Keratinocyte (primary cell): ENCODE results near the gene DLGAP1. TPM values are rescaled to one million over a fixed set of nuclear protein-coding genes. Genes with fewer than 3 reads are reported as not detected.

Experiments used
- DNase-seq: peaks from one replicate; pipeline ENCODE4 v3.0.0-alpha.2; 2011; ENCODE audit warnings: low read depth, missing footprints, low spot score
- FAIRE-seq: peaks from 2 replicates; lab custom pipeline; 2011; peaks lifted over from hg19 to GRCh38; lab: Jason Lieb, UNC
- H2AFZ ChIP-seq: 2 replicates; pipeline ENCODE4 v1.6.0; 2012; ENCODE audit warnings: low read length, control low read depth, inconsistent platforms; ENCODE audit not compliant: control insufficient read depth
- H3K27ac ChIP-seq: 2 replicates; pipeline ENCODE4 v1.5.1; 2011; ENCODE audit warnings: low read length; ENCODE audit not compliant: control insufficient read depth, insufficient read depth
- H3K27me3 ChIP-seq: 3 replicates; pipeline ENCODE4 v1.6.0; 2011; ENCODE audit warnings: low read length; ENCODE audit not compliant: control insufficient read depth, insufficient read depth; ENCODE audit errors: extremely low read depth
- H3K36me3 ChIP-seq, 2 experiments: 2 replicates in 1 of 2; 3 replicates in 1 of 2; pipeline ENCODE4 v1.5.1; 2011; ENCODE audit warnings: low read length in 2 of 2, mild to moderate bottlenecking in 1 of 2; ENCODE audit not compliant: control insufficient read depth in 2 of 2, insufficient read depth in 2 of 2; ENCODE audit errors: extremely low read depth in 1 of 2
- H3K4me1 ChIP-seq: 3 replicates; pipeline ENCODE4 v1.5.1; 2011; ENCODE audit warnings: low read length; ENCODE audit not compliant: control insufficient read depth, insufficient read depth; ENCODE audit errors: extremely low read depth
- H3K4me2 ChIP-seq: 3 replicates; pipeline ENCODE4 v1.6.0; 2011; ENCODE audit warnings: low read depth, low read length; ENCODE audit not compliant: control insufficient read depth, insufficient read depth; ENCODE audit errors: extremely low read depth
- H3K4me3 ChIP-seq, 3 experiments: fragments of 200-600 bp in 1 of 3; sonication (generic) in 1 of 3; 2 replicates in 2 of 3; 3 replicates in 1 of 3; pipeline ENCODE4 v1.5.1; 2011 to 2016; ENCODE audit warnings: low read length in 3 of 3, mild to moderate bottlenecking in 3 of 3, control low read depth in 2 of 3, inconsistent platforms in 1 of 3, low read depth in 1 of 3, mixed read lengths in 1 of 3, mixed run types in 1 of 3, moderate library complexity in 1 of 3; ENCODE audit not compliant: control insufficient read depth in 2 of 3, insufficient read depth in 2 of 3; ENCODE audit errors: extremely low read depth in 1 of 3
- H3K79me2 ChIP-seq: 2 replicates; pipeline ENCODE4 v1.6.0; 2012; ENCODE audit warnings: low read length; ENCODE audit not compliant: control insufficient read depth, insufficient read depth
- H3K9ac ChIP-seq: 3 replicates; pipeline ENCODE4 v1.6.0; 2011; ENCODE audit warnings: low read length; ENCODE audit not compliant: control insufficient read depth, insufficient read depth; ENCODE audit errors: extremely low read depth
- H3K9me1 ChIP-seq: 3 replicates; pipeline ENCODE4 v1.6.0; 2011; ENCODE audit warnings: low read length; ENCODE audit not compliant: control insufficient read depth, insufficient read depth; ENCODE audit errors: extremely low read depth
- H3K9me3 ChIP-seq: 2 replicates; pipeline ENCODE4 v1.5.1; 2012; ENCODE audit warnings: low read depth, low read length; ENCODE audit not compliant: control insufficient read depth
- H4K20me1 ChIP-seq: 3 replicates; pipeline ENCODE4 v1.6.0; 2011; ENCODE audit warnings: low read length; ENCODE audit not compliant: control insufficient read depth, insufficient read depth; ENCODE audit errors: extremely low read depth
- CTCF ChIP-seq, 3 experiments: IDR thresholded peaks in 1 of 3; conservative IDR thresholded peaks in 1 of 3; optimal IDR thresholded peaks in 1 of 3; 2 replicates in 2 of 3; 3 replicates in 1 of 3; pipeline versions ENCODE3 to v1.5.1; 2011; ENCODE audit warnings: low read length in 3 of 3, mild to moderate bottlenecking in 3 of 3, moderate library complexity in 2 of 3, control low read depth in 1 of 3, inconsistent platforms in 1 of 3; ENCODE audit not compliant: insufficient read depth in 2 of 3; ENCODE audit errors: extremely low read depth in 1 of 3
- EZH2 ChIP-seq: IDR thresholded peaks from one replicate; pipeline ENCODE4 v1.6.1; 2012; ENCODE audit warnings: inconsistent platforms, mild to moderate bottlenecking, low read length, moderate library complexity
- dilution Hi-C: fragments of 300-500 bp; cut with MboI; formaldehyde crosslinking; loops from one replicate; pipeline ENCODE4 v1.7.0; 2020; ENCODE audit warnings: low sequenced_read_pairs; ENCODE audit not compliant: extremely low pct_ligation_motif_present
- polyA plus RNA-seq, 5 experiments: library from polyadenylated mRNA; depleted of rRNA in 3 of 5; stranded (reverse) in 3 of 5; stranded (forward) in 1 of 5; unstranded in 1 of 5; fragments of >200 nt; gene quantifications; 1 replicate in 1 of 5; 2 replicates in 3 of 5; 3 replicates in 1 of 5; pipeline versions ENCODE4 v1.2.1 to v1.2.3, GENCODE V29; 2011 to 2012; ENCODE audit warnings: missing spikeins in 2 of 5, low read depth in 1 of 5, low replicate concordance in 1 of 5

The DLGAP1 gene
- polyA plus RNA-seq, 1 donor (not counting 4 experiments of a cell fraction or from before 2014, with no cell fraction given), result not detected

- TF ChIP-seq CTCF (optimal IDR thresholded peaks at IDR 0.05 in 1 of 3, IDR thresholded peaks at IDR 0.05 in 1 of 3, conservative IDR thresholded peaks at IDR 0.05 in 1 of 3; ENCODE audit: extremely low read depth in 1 of 3, insufficient read depth in 2 of 3, low read length in 3 of 3), result no peak
- TF ChIP-seq EZH2, result no peak
- H2AFZ ChIP-seq, result no peak overlapping the region
- H3K9me3 ChIP-seq, result no peaks in the 10 kb centered on the region
- H3K27me3 ChIP-seq, result no peaks in the 10 kb centered on the region
- H3K4me3 ChIP-seq, result no peak overlapping the region
- DNase-seq (no peak), FAIRE-seq (no peak)
- no peaks in the 10 kb centered on the region for H3K4me1 ChIP-seq
- H4K20me1 ChIP-seq, result no peaks in the 10 kb centered on the region
- no peak overlapping the region for H3K4me2 ChIP-seq
- no peaks in the 10 kb centered on the region for H3K9me1 ChIP-seq
- no peaks in the 10 kb centered on the region for H3K36me3 ChIP-seq
- H3K9ac ChIP-seq, result no peak overlapping the region
- dilution Hi-C loops, result no loop called here
- H3K79me2 ChIP-seq, result no peaks in the 10 kb centered on the region
- no peak overlapping the region for H3K27ac ChIP-seq
These were observed 256.2 kb downstream of the DLGAP1 start for GRCh38 chr18:4198956-4199355.

GRCh38 chr18:4196351-4196750, 258.8 kb downstream of the DLGAP1 start:
- Histone ChIP-seq H3K9me3 (no peaks in the 10 kb centered on the region), H3K9me1 (no peaks in the 10 kb centered on the region), H3K9ac (no peak overlapping the region), H3K79me2 (no peaks in the 10 kb centered on the region), H2AFZ (no peak overlapping the region), H3K36me3 (no peaks in the 10 kb centered on the region), H3K27ac (no peak overlapping the region), H3K4me3 (no peak overlapping the region), H3K27me3 (no peaks in the 10 kb centered on the region), H3K4me1 (no peaks in the 10 kb centered on the region), H4K20me1 (no peaks in the 10 kb centered on the region), H3K4me2 (no peak overlapping the region)
- dilution Hi-C loops, result no loop called here
- DNase-seq (no peak), FAIRE-seq (no peak)
- TF ChIP-seq EZH2 (no peak), CTCF (optimal IDR thresholded peaks at IDR 0.05 in 1 of 3, IDR thresholded peaks at IDR 0.05 in 1 of 3, conservative IDR thresholded peaks at IDR 0.05 in 1 of 3; ENCODE audit: extremely low read depth in 1 of 3, insufficient read depth in 2 of 3, low read length in 3 of 3) (no peak)
